Activated naive CD4-positive, alpha-beta T cell treated with anti-CD3 and anti-CD28 coated beads, Interleukin-2, amount 10 ng/mL, durations not matched to agents 7 days and 5 days (primary cell): Measurements from ENCODE around the gene PNKD.
"Not testable (repeated sequence)": the region's sequence is repeated elsewhere in the genome, so short reads cannot be mapped to it uniquely, and the experiment has no call there.

ENCODE experiments used
- CTCF ChIA-PET: fragments of 350-600 bp; sonication (Branson Sonifier 250); formaldehyde crosslinking; loops from one replicate; lab custom pipeline; 2021; ENCODE audit warnings: antibody characterized with exemption; lab: Charles Lee
- DNase-seq: peaks from one replicate; pipeline ENCODE4 v3.0.0-alpha.2; 2020
- H3K27ac Mint-ChIP-seq: one replicate; pipeline ENCODE4 v1.8.0; 2021; ENCODE audit warnings: mild to moderate bottlenecking, moderate library complexity, mixed read lengths
- H3K27me3 Mint-ChIP-seq: one replicate; pipeline ENCODE4 v1.8.0; 2021; ENCODE audit warnings: mild to moderate bottlenecking, mixed read lengths
- H3K36me3 Mint-ChIP-seq: one replicate; pipeline ENCODE4 v1.8.0; 2021; ENCODE audit warnings: mixed read lengths
- H3K4me1 Mint-ChIP-seq: one replicate; pipeline ENCODE4 v1.8.0; 2021; ENCODE audit warnings: mixed read lengths
- H3K4me3 Mint-ChIP-seq: one replicate; pipeline ENCODE4 v1.8.0; 2021; ENCODE audit warnings: mild to moderate bottlenecking, moderate library complexity, mixed read lengths
- H3K9me3 Mint-ChIP-seq: one replicate; pipeline ENCODE4 v1.8.0; 2021; ENCODE audit warnings: mixed read lengths

Gene PNKD

GRCh38 chr2:218313356-218313755, 43.0 kb downstream of the PNKD start:
- Mint-ChIP-seq H3K36me3 (peaks cover 8% of the 10 kb centered on the region), H3K27ac (no peak overlapping the region), H3K27me3 (peaks cover 9% of the 10 kb centered on the region), H3K4me1 (peaks cover 31% of the 10 kb centered on the region), H3K9me3 (no peaks in the 10 kb centered on the region), H3K4me3 (no peak overlapping the region)
- no peak for DNase-seq
- CTCF ChIA-PET = no interaction called here

- not testable (repeated sequence) for DNase-seq, H3K9me3 Mint-ChIP-seq, H3K27ac Mint-ChIP-seq, H3K27me3 Mint-ChIP-seq, H3K36me3 Mint-ChIP-seq, H3K4me3 Mint-ChIP-seq
- CTCF ChIA-PET = interaction anchor here (2.7 kb wide), 1 partner anchor 13 kb away, joined by 9 read pairs; no protein-coding TSS in a partner anchor
- H3K4me1 Mint-ChIP-seq = peaks cover 31% of the 10 kb centered on the region
Measured at GRCh38 chr2:218314764-218315163, 44.4 kb downstream of the PNKD start.

- CTCF ChIA-PET = interaction anchor here (2.7 kb wide), 1 partner anchor 14 kb away, joined by 9 read pairs; no protein-coding TSS in a partner anchor
- DNase-seq = no peak
- Mint-ChIP-seq H3K27ac (no peak overlapping the region), H3K4me1 (peaks cover 31% of the 10 kb centered on the region), H3K4me3 (no peak overlapping the region), H3K9me3 (no peaks in the 10 kb centered on the region), H3K27me3 (no peaks in the 10 kb centered on the region), H3K36me3 (peaks cover 8% of the 10 kb centered on the region)
Measured at GRCh38 chr2:218315397-218315796, 45.1 kb downstream of the PNKD start.

- H3K36me3 Mint-ChIP-seq = peaks cover 8% of the 10 kb centered on the region
- H3K9me3 Mint-ChIP-seq = no peaks in the 10 kb centered on the region
- no peak overlapping the region for H3K4me3 Mint-ChIP-seq
- no peak for DNase-seq
- CTCF ChIA-PET = interaction anchor here (0.7 to 1.0 kb wide), 2 partner anchors 9 to 40 kb away, joined by 3 read pairs; no protein-coding TSS in a partner anchor
- peaks cover 40% of the 10 kb centered on the region for H3K4me1 Mint-ChIP-seq
- peak overlapping the region; percentile 93 for H3K27ac Mint-ChIP-seq
- H3K27me3 Mint-ChIP-seq = peaks cover 5% of the 10 kb centered on the region
Measured at GRCh38 chr2:218317303-218317630, 46.9 kb downstream of the PNKD start.

GRCh38 chr2:218317835-218318234, 47.5 kb downstream of the PNKD start:
- Mint-ChIP-seq H3K27me3 (peaks cover 10% of the 10 kb centered on the region), H3K4me3 (no peak overlapping the region), H3K9me3 (no peaks in the 10 kb centered on the region), H3K27ac (no peak overlapping the region), H3K36me3 (peaks cover 8% of the 10 kb centered on the region), H3K4me1 (peaks cover 45% of the 10 kb centered on the region)
- no peak for DNase-seq
- CTCF ChIA-PET = no interaction called here

DNA sequence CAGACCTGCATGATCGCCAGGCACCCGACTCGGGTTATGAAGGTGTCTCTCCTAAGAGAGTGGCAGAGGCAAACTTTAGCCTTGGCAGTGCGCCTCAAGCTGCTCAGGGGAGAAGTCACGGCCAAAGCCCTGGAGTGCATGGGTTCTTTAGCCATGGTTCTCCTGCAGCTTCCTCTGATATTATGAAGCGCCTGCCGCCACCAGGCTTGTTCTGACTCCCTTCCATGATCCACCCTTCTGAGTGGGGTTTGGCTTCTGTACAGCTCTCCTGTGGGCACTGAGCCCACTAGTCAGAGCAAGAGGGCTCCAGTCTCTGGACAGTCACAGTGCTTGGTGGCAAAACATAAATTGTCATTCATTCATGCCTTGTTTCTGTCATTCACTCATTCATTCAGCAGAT, 47.9 kb downstream of the PNKD start:
- no peak overlapping the region for H3K27ac Mint-ChIP-seq
- H3K4me1 Mint-ChIP-seq = peaks cover 45% of the 10 kb centered on the region
- H3K4me3 Mint-ChIP-seq = no peak overlapping the region
- H3K9me3 Mint-ChIP-seq = no peaks in the 10 kb centered on the region
- CTCF ChIA-PET = no interaction called here
- peaks cover 12% of the 10 kb centered on the region for H3K27me3 Mint-ChIP-seq
- peaks cover 8% of the 10 kb centered on the region for H3K36me3 Mint-ChIP-seq
- DNase-seq = no peak

GRCh38 chr2:218319813-218320365, 49.6 kb downstream of the PNKD start:
- no peak for DNase-seq
- peaks cover 55% of the 10 kb centered on the region for H3K4me1 Mint-ChIP-seq
- H3K27ac Mint-ChIP-seq = no peak overlapping the region
- H3K36me3 Mint-ChIP-seq = peaks cover 8% of the 10 kb centered on the region
- CTCF ChIA-PET = interaction anchor here (1.8 kb wide), 1 partner anchor 18 kb away, joined by 6 read pairs; no protein-coding TSS in a partner anchor
- no peak overlapping the region for H3K4me3 Mint-ChIP-seq
- no peaks in the 10 kb centered on the region for H3K9me3 Mint-ChIP-seq
- peaks cover 24% of the 10 kb centered on the region for H3K27me3 Mint-ChIP-seq

DNA sequence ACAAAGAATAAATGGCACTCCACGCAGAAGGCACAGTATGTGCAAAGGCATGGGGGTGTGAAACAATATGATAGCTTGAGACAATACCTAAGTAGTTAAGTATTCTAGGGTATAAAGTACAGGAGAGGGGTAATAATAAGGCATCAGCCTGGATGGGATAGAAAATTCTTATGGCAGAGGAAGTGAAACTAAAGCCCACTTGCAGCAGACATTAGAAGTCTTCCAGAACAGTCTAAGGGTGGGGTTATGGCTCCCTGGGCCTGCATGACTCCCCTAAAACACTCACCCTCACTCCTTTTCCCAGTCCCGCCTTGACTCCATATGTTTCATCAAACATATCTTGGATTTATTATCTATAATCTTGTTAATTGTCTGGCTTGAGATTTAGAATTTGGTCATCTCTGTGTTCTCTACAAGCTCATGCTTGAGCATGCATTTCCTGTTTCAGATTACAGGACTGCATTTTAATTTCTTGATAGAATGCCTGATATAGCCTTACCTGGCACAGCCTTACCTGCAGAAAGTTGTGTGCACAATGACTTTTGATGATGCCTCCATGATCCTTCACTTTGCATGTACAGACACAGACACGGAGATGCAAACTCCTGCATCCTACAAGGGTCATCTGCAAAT, 50.5 kb downstream of the PNKD start:
- no peak for DNase-seq
- H3K36me3 Mint-ChIP-seq = peaks cover 8% of the 10 kb centered on the region
- H3K9me3 Mint-ChIP-seq = no peaks in the 10 kb centered on the region
- CTCF ChIA-PET = interaction anchor here (1.8 kb wide), 1 partner anchor 19 kb away, joined by 6 read pairs; no protein-coding TSS in a partner anchor
- H3K27me3 Mint-ChIP-seq = peaks cover 31% of the 10 kb centered on the region
- H3K4me3 Mint-ChIP-seq = no peak overlapping the region
- no peak overlapping the region for H3K27ac Mint-ChIP-seq
- H3K4me1 Mint-ChIP-seq = peaks cover 51% of the 10 kb centered on the region

- Mint-ChIP-seq H3K27me3 (peaks cover 35% of the 10 kb centered on the region), H3K4me1 (peaks cover 44% of the 10 kb centered on the region), H3K27ac (no peak overlapping the region), H3K36me3 (no peaks in the 10 kb centered on the region), H3K4me3 (peak overlapping the region; percentile 70), H3K9me3 (no peaks in the 10 kb centered on the region)
- CTCF ChIA-PET = interaction anchor here (2.6 kb wide), 1 partner anchor 21 kb away, joined by 10 read pairs; no protein-coding TSS in a partner anchor
- peak; percentile 67 for DNase-seq
Measured at GRCh38 chr2:218322768-218323525, 52.6 kb downstream of the PNKD start.

GRCh38 chr2:218323526-218324472, 53.5 kb downstream of the PNKD start:
- H3K27ac Mint-ChIP-seq = no peak overlapping the region
- H3K9me3 Mint-ChIP-seq = no peaks in the 10 kb centered on the region
- peak overlapping the region; percentile 67 for H3K4me3 Mint-ChIP-seq
- peaks cover 35% of the 10 kb centered on the region for H3K27me3 Mint-ChIP-seq
- no peak for DNase-seq
- CTCF ChIA-PET = interaction anchor here (2.6 kb wide), 1 partner anchor 22 kb away, joined by 10 read pairs; no protein-coding TSS in a partner anchor
- no peaks in the 10 kb centered on the region for H3K36me3 Mint-ChIP-seq
- peaks cover 40% of the 10 kb centered on the region for H3K4me1 Mint-ChIP-seq

DNA sequence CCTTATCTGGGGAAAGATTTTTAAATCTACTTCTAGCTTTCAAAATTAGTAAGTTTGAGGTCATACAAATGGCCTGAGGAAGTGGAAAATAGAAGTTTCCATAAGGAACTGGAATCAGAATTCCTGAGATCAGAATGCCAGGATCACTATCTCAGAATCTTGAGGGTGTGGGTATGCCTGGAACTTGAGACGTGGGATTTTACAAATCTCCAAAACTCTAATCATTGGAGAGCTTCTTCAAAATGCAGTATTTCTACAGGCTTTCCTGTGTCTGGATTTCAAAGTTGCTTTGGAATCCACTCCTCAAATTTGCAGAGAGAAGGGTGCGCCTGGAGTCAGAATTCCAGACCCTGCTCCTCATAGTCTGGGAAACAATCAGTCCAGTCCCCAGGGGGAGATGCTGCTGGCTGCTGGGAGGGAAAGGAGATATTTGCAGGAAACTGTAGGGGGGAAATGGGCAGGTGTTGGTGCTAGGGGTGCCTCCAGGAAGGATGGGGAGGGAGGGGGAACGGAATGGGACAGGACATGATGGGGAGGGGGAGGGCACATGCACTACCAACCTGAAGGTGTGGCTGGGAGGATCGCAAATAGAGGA, 55.3 kb downstream of the PNKD start:
- CTCF ChIA-PET = interaction anchor here (1.0 kb wide), 1 partner anchor 9 kb away, joined by 3 read pairs; no protein-coding TSS in a partner anchor
- peaks cover 39% of the 10 kb centered on the region for H3K4me1 Mint-ChIP-seq
- DNase-seq = no peak
- no peaks in the 10 kb centered on the region for H3K36me3 Mint-ChIP-seq
- H3K4me3 Mint-ChIP-seq = no peak overlapping the region
- H3K9me3 Mint-ChIP-seq = no peaks in the 10 kb centered on the region
- H3K27me3 Mint-ChIP-seq = peaks cover 46% of the 10 kb centered on the region
- no peak overlapping the region for H3K27ac Mint-ChIP-seq

DNA sequence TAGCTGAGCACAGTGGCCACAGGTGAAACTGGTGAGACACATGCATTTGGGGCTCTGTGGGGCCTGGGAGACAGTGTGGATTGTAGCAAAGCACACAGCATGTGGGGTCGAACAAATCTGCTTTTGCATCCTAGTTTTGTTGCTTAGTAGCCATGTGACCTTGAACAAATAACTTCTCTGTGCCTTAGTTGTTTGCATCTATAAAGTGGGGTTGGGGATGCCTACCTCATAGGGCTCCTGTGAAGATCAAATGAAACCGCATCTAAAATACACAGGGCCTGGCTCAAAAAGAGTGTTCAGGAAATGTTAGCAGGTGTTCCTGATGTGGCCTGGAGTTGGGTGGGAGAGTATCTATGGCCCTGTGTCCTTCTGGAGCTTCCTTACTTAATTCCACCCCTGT, 56.0 kb downstream of the PNKD start:
- H3K27me3 Mint-ChIP-seq = peaks cover 49% of the 10 kb centered on the region
- CTCF ChIA-PET = interaction anchor here (1.0 kb wide), 1 partner anchor 10 kb away, joined by 3 read pairs; no protein-coding TSS in a partner anchor
- no peak for DNase-seq
- H3K27ac Mint-ChIP-seq = no peak overlapping the region
- no peak overlapping the region for H3K4me3 Mint-ChIP-seq
- H3K4me1 Mint-ChIP-seq = peaks cover 34% of the 10 kb centered on the region
- H3K9me3 Mint-ChIP-seq = no peaks in the 10 kb centered on the region
- H3K36me3 Mint-ChIP-seq = no peaks in the 10 kb centered on the region

DNA sequence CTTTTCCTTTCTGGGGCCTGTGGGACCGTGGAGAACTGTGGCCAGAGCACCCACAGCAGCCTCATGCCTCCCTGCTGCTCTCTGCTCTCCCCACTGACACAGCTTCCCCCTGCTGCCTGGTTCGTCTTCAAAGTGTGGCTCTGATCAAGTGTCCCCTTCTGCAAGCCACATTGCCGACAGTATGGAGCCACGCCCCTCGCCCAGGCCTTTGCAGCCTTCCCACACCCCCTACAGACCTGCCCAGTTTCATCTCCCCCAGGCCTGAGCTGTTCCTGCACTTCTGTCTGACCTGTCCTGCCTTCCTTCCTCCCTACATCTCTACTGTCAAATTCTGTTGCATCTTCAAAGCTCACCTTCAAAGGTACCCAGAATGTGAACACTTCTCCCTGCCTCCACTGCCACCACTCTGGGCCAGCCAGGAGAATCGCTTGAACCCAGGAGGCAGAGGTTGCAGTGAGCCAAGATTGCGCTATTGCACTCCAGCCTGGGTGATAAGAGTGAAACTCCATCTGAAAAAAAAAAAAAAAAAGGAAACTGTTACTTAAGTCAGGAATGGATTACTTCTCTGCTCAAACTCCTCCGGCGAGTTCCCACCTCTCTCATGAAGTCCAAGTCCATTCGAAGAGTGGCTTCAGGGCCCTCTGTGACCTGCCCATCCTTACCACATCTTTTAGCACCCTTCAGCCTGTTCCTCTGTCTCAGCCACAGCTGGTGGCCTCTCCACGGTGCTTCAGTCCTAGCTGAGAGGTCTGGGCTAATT, 57.3 kb downstream of the PNKD start:
- Mint-ChIP-seq H3K9me3 (no peaks in the 10 kb centered on the region), H3K27ac (no peak overlapping the region), H3K27me3 (peaks cover 46% of the 10 kb centered on the region), H3K4me1 (peaks cover 28% of the 10 kb centered on the region), H3K4me3 (no peak overlapping the region), H3K36me3 (no peaks in the 10 kb centered on the region)
- DNase-seq = no peak
- CTCF ChIA-PET = no interaction called here
